HK-2 (cell line): ENCODE results near the gene C2orf69.
A peak's percentile ranks its signal among the peaks of the same experiment; 100 is the strongest.
"Not testable (repeated sequence)": the region's sequence is repeated elsewhere in the genome, so short reads cannot be mapped to it uniquely, and the experiment has no call there.

Experiments used
- DNase-seq: peaks from one replicate; pipeline ENCODE4 v3.0.0-alpha.2; 2018; ENCODE audit not compliant: unreplicated experiment

Gene C2orf69

GRCh38 chr2:199911052-199911876 is at the start of gene C2orf69:
C2orf69 (plus strand) TSS chr2:199911293; CDS start chr2:199911439, 146 bp downstream.
- peak; percentile 99 for DNase-seq

GRCh38 chr2:199862788-199863187 is 48.3 kb upstream of the C2orf69 start:
- no peak for DNase-seq

- no peak for DNase-seq
Measured at GRCh38 chr2:199865905-199866304, 45.2 kb upstream of the C2orf69 start.

GRCh38 chr2:199868431-199869226 is 42.5 kb upstream of the C2orf69 start:
- DNase-seq, result no peak

- DNase-seq, result no peak
Measured at GRCh38 chr2:199869227-199869541, 41.9 kb upstream of the C2orf69 start.

GRCh38 chr2:199869653-199870052 is 41.4 kb upstream of the C2orf69 start:
- no peak for DNase-seq

GRCh38 chr2:199870581-199870980 is 40.5 kb upstream of the C2orf69 start:
- DNase-seq, result no peak

GRCh38 chr2:199874209-199874608 is 36.9 kb upstream of the C2orf69 start:
- DNase-seq, result no peak

- no peak for DNase-seq
Measured at GRCh38 chr2:199875400-199875799, 35.7 kb upstream of the C2orf69 start.

GRCh38 chr2:199882667-199883066 is 28.4 kb upstream of the C2orf69 start:
- DNase-seq, result no peak

GRCh38 chr2:199883474-199884212 is 27.4 kb upstream of the C2orf69 start:
- no peak for DNase-seq

GRCh38 chr2:199895406-199895805 is 15.7 kb upstream of the C2orf69 start:
- no peak for DNase-seq

GRCh38 chr2:199896617-199897016 is 14.5 kb upstream of the C2orf69 start:
- DNase-seq, result no peak

GRCh38 chr2:199901942-199902341 is 9.2 kb upstream of the C2orf69 start:
- no peak for DNase-seq

- DNase-seq, result no peak
Measured at GRCh38 chr2:199902486-199903110, 8.5 kb upstream of the C2orf69 start.

- no peak for DNase-seq
Measured at GRCh38 chr2:199903111-199903510, 8.0 kb upstream of the C2orf69 start.

GRCh38 chr2:199907008-199907714 is 3.9 kb upstream of the C2orf69 start:
- no peak for DNase-seq

- DNase-seq, result no peak
Measured at GRCh38 chr2:199910338-199911051, 598 bp upstream of the C2orf69 start.

GRCh38 chr2:199911877-199912161 is 726 bp downstream of the C2orf69 start:
- no peak for DNase-seq

GRCh38 chr2:199912553-199913114 is 1.5 kb downstream of the C2orf69 start:
- DNase-seq, result not testable (repeated sequence)
